GM21526 (cell line): Measurements from ENCODE around the gene TP53RK.

ENCODE experiments used
- ATAC-seq: cut with Tn5 transposase; IDR thresholded peaks from one replicate; pipeline ENCODE4 v1.9.1; 2021; ENCODE audit warnings: moderate library complexity; ENCODE audit not compliant: unreplicated experiment, low FRiP score

Gene TP53RK

DNA sequence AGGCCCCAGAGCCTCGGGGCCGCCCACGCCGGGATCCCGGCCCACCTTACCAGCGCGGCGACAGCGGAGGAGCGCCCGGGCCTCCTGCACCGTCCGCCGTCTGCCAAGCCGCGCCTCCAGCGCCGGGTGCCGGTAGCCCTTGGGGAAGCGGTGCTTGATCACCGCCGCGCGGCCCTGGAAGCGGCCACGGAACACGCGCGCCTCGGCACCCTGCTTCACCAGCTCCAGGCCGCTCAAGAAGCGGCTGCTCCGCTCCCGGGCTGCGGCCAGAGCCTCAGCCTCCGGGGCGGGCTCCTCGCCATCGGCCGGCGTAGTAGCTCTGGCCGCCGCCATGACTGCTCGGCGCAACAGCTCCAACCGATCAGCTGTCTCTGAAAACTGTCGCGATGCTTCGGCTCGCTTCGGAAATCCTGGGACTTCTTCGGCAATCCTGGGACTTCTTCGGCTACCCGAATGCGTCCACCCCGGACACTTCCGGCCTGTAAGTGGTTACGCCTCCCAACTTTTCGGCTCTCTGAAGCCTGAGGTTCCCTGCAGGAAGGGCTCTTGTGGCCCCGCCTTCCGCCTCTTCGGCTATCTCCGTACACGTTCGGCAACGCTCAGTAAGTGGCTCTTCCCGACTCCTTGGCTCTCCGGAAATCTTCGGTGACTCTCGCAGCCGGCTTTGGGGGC is at the start of gene TP53RK:
TP53RK (minus strand) TSS at position 363 of the 672 bp plus-strand sequence; CDS start at position 333, 30 bp downstream.
- ATAC-seq: peak; percentile 88

DNA sequence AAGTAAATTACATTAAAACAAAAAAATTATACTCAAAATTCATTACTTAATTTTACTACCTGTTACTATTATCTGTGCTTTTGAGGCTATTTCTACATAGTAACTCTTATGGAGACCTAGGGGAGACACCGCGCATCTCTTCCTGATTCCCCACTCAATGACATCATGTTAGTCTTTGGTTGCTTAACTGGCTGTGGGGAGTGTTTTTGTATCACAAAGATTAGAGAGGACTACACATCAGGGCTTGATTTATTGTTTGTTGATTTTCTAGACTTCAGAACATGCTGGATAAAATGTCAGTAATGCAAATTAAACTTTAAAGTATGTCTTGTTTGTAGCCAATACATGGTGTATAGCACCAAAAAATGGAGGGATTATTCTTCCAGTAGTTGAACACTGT is 46.2 kb upstream of the TP53RK start:
- no peak for ATAC-seq

DNA sequence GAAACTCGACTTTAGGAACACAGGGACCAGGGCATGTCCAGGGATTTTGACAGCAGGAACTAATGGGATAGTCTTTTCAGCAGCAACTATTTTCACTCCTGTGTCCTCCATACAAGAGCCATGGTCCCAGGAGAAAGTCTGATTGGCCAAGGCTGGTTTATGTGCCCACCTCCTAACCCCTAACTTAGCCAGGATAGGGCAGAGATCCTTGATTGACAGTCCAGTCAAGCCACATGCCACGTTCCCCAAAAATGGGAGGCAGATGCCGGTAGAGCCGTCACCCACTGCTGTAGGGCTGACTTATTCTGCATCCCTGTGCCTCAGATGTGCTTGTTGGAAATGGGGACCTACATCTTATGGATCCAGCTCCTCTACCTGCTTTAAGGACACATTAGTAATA is 42.5 kb upstream of the TP53RK start:
- no peak for ATAC-seq

GRCh38 chr20:46725186-46726165 is 36.2 kb upstream of the TP53RK start:
- ATAC-seq: no peak

DNA sequence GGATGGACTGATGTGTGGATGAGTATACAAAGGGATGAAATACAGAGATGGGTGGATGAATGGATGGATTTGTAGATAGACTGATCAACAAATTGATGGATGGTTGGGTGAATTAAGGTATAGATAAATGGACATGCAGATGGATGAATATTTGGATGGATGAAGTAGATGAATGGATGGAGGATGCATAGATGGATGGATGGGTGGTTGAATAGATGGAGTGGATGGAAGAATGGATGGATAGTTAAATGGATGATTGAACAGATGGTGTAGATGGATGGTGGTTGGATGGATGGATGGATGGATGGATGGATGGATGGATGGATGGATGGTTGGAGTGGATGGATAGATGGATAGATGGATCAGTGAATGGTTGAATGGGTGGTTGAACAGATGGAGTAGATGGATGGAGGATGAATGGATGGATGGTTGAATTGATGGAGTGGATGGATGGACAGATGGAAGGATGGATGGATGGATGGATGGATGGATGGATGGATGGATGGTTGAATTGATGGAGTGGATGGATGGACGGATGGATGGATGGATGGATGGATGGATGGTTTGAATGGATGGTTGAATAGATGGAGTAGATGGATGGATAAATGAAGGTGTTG is 35.2 kb upstream of the TP53RK start:
- no peak for ATAC-seq

GRCh38 chr20:46723039-46723438 is 33.8 kb upstream of the TP53RK start:
- ATAC-seq: no peak

DNA sequence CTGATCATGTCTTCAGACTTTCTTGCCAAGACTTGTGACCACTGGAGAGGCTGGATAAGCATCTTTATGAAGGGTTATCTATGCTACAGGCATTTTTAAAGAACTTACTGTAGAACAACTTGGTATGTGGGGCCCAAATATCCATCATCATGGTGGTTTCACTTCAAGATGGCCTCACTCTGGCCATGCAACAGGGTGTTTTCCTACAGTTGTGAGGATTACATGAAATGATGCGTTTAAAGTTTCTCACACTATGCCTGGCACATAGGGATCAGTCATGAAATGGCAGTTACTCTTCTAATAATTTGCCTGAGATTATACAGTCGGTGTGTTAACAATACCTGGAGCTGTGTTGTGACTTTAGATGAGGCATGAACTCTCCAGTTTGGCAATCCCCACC is 33.2 kb upstream of the TP53RK start:
- no peak for ATAC-seq

GRCh38 chr20:46721476-46721875 is 32.2 kb upstream of the TP53RK start:
- no peak for ATAC-seq

DNA sequence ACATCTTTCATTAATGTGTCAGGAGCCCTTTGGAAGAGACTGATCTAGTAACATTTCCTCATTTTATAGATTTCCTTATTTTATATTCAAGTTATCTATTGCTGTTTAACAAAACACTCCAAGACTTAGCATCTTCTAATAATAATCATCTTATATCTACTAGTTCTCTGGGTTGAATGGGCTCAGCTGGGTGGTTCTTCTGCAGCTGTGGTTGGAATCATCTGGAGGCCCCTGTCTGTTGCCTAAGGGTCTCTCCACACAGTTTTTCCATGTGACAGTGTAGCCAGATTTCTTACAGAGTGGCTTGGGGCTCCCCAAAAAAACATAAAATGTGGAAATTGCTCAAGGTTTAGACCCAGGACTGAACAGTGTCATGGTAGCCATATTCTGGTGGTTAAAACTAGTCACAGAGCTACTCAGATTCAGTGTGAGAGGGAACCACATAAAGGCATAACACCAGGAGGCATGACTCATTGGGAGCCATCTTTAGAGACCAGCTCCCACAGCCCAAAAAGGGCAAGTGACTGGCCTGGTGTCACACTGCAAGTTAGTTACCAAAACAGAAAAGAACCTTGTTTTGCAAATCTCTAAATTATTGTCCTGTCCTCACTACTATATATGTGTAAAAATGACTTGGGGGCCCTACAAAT is 31.7 kb upstream of the TP53RK start:
- ATAC-seq: no peak

DNA sequence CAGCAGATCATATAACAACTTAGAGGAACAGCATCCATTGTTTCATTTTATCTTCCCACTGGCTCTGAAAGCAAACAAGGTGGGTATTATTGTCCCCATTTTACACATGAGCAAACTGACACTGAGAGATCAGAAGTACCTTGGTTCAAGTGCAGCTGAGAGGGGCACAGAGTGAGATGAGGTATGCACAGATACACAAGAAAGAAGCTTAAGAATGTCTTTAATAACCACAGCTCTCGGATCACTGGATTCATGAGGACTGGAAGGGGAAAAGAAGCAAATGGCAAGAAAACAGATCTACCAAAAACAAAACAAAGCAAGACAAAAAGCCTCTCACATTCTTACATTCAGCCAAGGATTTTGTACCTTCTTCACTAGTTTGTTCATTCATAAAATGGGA is 30.8 kb upstream of the TP53RK start:
- no peak for ATAC-seq

GRCh38 chr20:46717818-46718541 is 28.7 kb upstream of the TP53RK start:
- ATAC-seq: no peak

DNA sequence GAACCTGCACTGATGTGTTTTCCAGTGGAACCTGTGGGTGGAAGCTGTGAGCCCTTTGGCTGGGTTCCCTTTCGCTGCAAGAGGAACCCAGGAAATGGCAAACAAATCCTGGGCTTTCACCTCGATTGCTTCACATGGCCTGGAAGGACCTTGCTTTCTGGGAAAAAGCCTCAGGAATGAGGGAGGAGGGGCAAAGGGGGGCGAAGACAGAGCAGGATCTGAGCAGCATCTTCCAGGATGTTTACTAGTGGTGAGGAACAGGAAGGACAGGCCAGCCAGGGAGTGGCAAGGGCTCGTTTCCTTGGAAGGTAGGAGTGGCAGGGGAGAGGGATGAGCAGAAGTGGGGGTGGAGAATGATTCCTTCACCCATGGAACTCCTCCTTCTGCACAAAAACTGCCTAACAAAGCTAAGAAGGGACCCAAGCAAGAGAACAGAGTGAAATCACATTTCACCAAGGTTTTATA is 26.1 kb upstream of the TP53RK start:
- no peak for ATAC-seq

DNA sequence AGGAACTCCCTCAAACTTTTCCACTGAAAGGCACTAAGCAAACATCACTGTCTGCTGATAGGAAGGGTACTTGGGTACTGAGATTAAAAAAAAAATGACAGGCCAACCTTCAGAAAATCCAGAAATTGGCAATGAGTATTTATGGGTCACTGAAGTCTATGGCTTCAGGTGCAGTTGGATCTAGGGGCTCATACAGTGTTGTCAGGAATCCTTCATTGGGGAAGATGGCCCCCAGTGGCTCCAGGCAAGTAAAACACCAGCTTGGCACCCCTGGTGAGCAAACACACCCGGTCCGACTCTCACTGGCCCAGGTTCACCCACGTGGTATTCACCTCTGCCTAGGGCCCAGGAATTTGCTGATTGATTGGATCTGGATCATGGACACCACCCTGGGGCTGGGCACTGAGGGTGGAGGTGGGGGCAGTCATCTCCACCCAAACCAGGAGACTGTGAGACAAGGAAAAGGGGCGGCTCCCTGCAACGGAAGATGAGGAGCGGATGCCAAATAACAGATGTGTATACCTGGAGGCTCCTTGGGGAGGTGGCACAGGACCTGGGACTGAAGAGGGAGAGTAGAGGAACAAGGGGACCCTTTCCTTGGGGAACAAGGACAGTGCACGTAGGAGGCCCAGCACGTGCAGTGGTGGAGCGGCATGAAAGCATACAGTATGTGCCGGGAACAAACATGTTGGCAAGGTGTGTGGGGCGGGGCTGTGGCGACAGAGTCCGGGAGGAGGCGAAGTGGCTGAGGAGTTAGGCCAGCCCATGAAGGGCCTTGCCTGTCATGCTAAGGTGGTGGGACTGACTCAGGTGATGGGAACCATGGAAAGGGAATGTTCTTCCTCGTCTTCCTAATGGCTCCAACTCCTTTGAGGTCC is 25.0 kb upstream of the TP53RK start:
- no peak for ATAC-seq

DNA sequence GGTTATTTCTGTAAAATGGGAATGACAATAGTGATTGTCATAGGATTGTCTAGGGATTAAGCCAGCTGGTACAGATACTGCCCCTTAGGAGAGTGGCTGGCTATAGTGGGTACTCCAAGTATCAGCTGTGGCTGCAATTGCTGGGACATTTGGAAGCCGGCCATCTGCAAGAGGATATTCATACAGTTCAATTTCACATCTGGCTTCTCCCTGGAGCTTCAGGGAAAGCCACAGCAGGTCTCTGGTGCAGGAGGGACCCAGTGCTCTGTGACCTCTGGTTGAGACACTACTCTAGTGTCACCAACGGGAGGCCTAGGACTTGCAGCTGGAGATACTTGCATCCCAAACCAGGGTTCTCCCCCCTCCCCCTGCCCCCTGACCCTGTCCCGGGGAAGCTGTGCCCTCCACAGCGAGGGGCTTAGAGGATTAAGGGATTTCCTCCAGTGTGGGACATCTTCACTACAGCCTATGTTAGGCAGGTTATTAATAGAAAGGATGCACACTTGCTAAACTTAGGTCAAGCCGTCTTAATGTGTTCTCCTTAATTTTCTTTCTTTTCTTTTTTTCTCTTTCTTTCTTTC is 22.9 kb upstream of the TP53RK start:
- ATAC-seq: no peak

- no peak for ATAC-seq
Observed at GRCh38 chr20:46710153-46710913, 21.1 kb upstream of the TP53RK start.

GRCh38 chr20:46709459-46710152 is 20.4 kb upstream of the TP53RK start, which contains the start of gene SLC2A10:
TSS of gene SLC2A10 (plus strand) at chr20:46709649. CDS start at chr20:46709737, 88 bp downstream.
- no peak for ATAC-seq

DNA sequence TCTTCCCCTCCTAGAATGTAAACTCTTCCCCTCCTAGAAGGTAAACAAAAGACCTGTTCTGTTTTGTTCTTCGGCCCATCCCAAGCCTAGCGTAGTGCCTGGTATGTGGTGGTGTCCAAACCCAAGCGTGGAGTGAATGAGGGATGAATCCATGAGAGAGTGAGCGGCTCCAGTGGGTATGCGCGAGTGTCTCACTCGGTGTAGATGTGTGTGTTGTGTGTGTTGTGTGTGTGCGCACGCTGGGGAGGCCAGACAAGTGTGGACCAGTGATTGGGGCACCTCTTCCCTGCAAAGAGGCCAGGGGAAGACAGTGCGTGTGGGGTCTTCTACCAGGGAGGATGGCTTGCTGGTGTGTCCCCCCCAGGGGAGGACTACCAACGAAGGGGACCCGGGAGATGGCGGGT is 19.8 kb upstream of the TP53RK start:
- ATAC-seq: no peak
